ENCODE measurements around the gene CDS2.

- TF ChIP-seq REST (IDR thresholded peaks at IDR 0.05; ENCODE audit: insufficient read depth in 1 of 2, low read depth in 2 of 2, low read length in 2 of 2): no peak
- TF ChIP-seq TAF1 (IDR thresholded peaks at IDR 0.05; ENCODE audit: borderline replicate concordance, insufficient read depth, low read length): no peak
- no peak for TF ChIP-seq POLR2AphosphoS5 (IDR thresholded peaks at IDR 0.05; ENCODE audit: low read depth, low read length)
- TF ChIP-seq SIN3A (IDR thresholded peaks at IDR 0.05; ENCODE audit: borderline replicate concordance, insufficient read depth, low read length): no peak
- no peak for TF ChIP-seq FOXP2 (optimal IDR thresholded peaks at IDR 0.05; ENCODE audit: borderline replicate concordance, extremely low read depth, extremely low read length, insufficient read depth)
Observed at GRCh38 chr20:5122873-5123260, 3.9 kb upstream of the CDS2 start.

Data from PFSK-1 (cell line).